Measurements from ENCODE around the gene ITGB3.
"Not testable (repeated sequence)": the region's sequence is repeated elsewhere in the genome, so short reads cannot be mapped to it uniquely, and the experiment has no call there.

The ITGB3 gene

GRCh38 chr17:47223007-47223406 lies 30.6 kb upstream of the ITGB3 start:
- DNase-seq (ENCODE audit: low read depth in 2 of 2): no peak

GRCh38 chr17:47223460-47223859 lies 30.2 kb upstream of the ITGB3 start:
- DNase-seq (ENCODE audit: low read depth in 2 of 2): no peak

GRCh38 chr17:47224077-47224476 lies 29.6 kb upstream of the ITGB3 start:
- not testable (repeated sequence) for DNase-seq (ENCODE audit: low read depth in 2 of 2)

GRCh38 chr17:47224966-47225365 lies 28.7 kb upstream of the ITGB3 start:
- DNase-seq (ENCODE audit: low read depth in 2 of 2): no peak

GRCh38 chr17:47225436-47225858 lies 28.2 kb upstream of the ITGB3 start:
- DNase-seq (ENCODE audit: low read depth in 2 of 2): no peak

GRCh38 chr17:47225911-47226688 lies 27.5 kb upstream of the ITGB3 start:
- no peak for DNase-seq (ENCODE audit: low read depth in 2 of 2)

- no peak for DNase-seq (ENCODE audit: low read depth in 2 of 2)
These were observed 25.8 kb upstream of the ITGB3 start for GRCh38 chr17:47227862-47228261.

- peak; percentile 57 to 68 for DNase-seq (ENCODE audit: low read depth in 2 of 2)
These were observed 23.8 kb upstream of the ITGB3 start for GRCh38 chr17:47229535-47230443.

- no peak for DNase-seq (ENCODE audit: low read depth in 2 of 2)
These were observed 22.8 kb upstream of the ITGB3 start for GRCh38 chr17:47230864-47231263.

- no peak for DNase-seq (ENCODE audit: low read depth in 2 of 2)
These were observed 22.3 kb upstream of the ITGB3 start for GRCh38 chr17:47231334-47231733.

- DNase-seq (ENCODE audit: low read depth in 2 of 2): no peak
These were observed 21.8 kb upstream of the ITGB3 start for GRCh38 chr17:47231866-47232265.

- DNase-seq (ENCODE audit: low read depth in 2 of 2): no peak
These were observed 21.2 kb upstream of the ITGB3 start for GRCh38 chr17:47232465-47232864.

- DNase-seq (ENCODE audit: low read depth in 2 of 2): no peak
These were observed 18.1 kb upstream of the ITGB3 start for GRCh38 chr17:47235506-47235905.

GRCh38 chr17:47235923-47236322 lies 17.7 kb upstream of the ITGB3 start:
- DNase-seq (ENCODE audit: low read depth in 2 of 2): no peak

GRCh38 chr17:47237841-47238240 lies 15.8 kb upstream of the ITGB3 start:
- no peak for DNase-seq (ENCODE audit: low read depth in 2 of 2)

GRCh38 chr17:47238321-47239010 lies 15.2 kb upstream of the ITGB3 start:
- no peak for DNase-seq (ENCODE audit: low read depth in 2 of 2)

- DNase-seq (ENCODE audit: low read depth in 2 of 2): no peak
These were observed 14.0 kb upstream of the ITGB3 start for GRCh38 chr17:47239619-47239966.

- no peak for DNase-seq (ENCODE audit: low read depth in 2 of 2)
These were observed 13.5 kb upstream of the ITGB3 start for GRCh38 chr17:47239967-47240651.

GRCh38 chr17:47240806-47241205 lies 12.8 kb upstream of the ITGB3 start:
- DNase-seq (ENCODE audit: low read depth in 2 of 2): no peak

- DNase-seq (ENCODE audit: low read depth in 2 of 2): no peak
These were observed 11.0 kb upstream of the ITGB3 start for GRCh38 chr17:47242648-47243047.

- no peak for DNase-seq (ENCODE audit: low read depth in 2 of 2)
These were observed 9.7 kb upstream of the ITGB3 start for GRCh38 chr17:47243737-47244598.

Data from stimulated activated CD4-positive, alpha-beta T cell treated with anti-CD3 and anti-CD28 coated beads, Interleukin-4, amount 100 ng/mL, for 48 hours (primary cell).